HS-5 (cell line): Measurements from ENCODE around the gene HERC4.
"Not testable (repeated sequence)": the region's sequence is repeated elsewhere in the genome, so short reads cannot be mapped to it uniquely, and the experiment has no call there.

Source experiments
- DNase-seq: peaks from one replicate; pipeline ENCODE4 v3.0.0-alpha.2; 2012; ENCODE audit warnings: low read depth

HERC4 gene

GRCh38 chr10:68092512-68092911, 17.4 kb upstream of the HERC4 start:
- no peak for DNase-seq

GRCh38 chr10:68090586-68090985, 15.5 kb upstream of the HERC4 start:
- DNase-seq, result no peak

- DNase-seq, result no peak
Measured at GRCh38 chr10:68088740-68089139, 13.7 kb upstream of the HERC4 start.

- DNase-seq, result no peak
Measured at GRCh38 chr10:68087685-68088401, 12.8 kb upstream of the HERC4 start.

GRCh38 chr10:68086910-68087684, 12.0 kb upstream of the HERC4 start:
- no peak for DNase-seq

DNA sequence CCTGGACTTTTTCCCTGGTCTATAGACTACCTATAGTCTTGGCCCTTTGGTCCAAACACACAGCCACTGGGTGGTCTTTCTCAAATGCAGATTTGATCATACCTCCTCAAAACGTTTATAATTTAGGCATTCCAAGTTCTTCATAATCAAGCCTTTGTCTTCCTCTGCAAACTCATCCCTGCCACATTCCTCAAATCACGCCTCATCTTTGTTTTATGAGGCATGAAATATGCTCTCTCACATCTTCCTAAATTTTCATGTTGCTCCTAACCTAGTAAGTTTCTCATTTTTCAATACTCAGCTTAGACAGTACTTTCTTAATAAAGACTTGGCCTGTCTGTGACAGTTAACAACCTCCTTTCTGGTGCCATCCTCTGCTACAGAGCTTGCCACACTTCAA, 10.9 kb upstream of the HERC4 start:
- no peak for DNase-seq

DNA sequence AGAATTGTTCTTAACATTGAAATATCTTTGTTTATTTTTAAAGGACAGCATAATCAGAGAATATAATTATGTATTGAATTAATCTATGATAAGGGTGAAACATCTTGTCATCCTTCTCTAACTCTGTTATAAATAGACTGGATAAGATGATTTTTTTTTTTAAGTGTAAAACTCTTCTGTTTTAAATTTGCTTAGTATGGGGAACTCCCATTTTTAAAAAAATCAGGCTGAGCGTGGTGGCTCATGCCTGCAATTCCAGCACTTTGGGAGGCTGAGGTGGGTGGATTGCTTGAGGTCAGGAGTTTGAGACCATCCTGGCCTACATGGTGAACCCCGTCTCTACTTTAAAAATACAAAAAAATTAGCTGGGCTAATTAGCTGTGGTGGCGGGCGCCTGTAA, 9.4 kb upstream of the HERC4 start:
- DNase-seq, result no peak

- DNase-seq, result no peak
Measured at GRCh38 chr10:68083953-68084352, 8.9 kb upstream of the HERC4 start.

DNA sequence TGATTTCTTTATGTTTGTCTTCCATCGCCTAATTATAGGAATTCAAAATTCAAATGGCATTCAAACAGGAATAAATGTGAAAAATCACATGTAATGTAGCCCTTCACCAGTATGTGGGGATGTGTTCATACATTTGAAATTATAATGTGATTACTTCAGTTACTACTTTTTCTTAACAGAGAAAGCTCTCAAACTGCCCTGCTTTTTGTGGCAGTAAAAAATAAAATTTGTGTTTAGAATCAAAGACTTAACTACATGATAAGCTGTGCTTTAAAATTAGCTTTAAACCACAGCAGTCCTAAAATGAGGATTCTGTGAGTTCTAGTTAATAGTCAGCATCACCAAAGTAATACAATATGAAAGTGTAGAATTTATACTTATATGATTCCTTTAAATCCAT, 7.8 kb upstream of the HERC4 start:
- no peak for DNase-seq

GRCh38 chr10:68081916-68082315, 6.8 kb upstream of the HERC4 start:
- no peak for DNase-seq

- DNase-seq, result no peak
Measured at GRCh38 chr10:68080853-68081431, 5.9 kb upstream of the HERC4 start.

GRCh38 chr10:68079434-68079833, 4.4 kb upstream of the HERC4 start:
- no peak for DNase-seq

DNA sequence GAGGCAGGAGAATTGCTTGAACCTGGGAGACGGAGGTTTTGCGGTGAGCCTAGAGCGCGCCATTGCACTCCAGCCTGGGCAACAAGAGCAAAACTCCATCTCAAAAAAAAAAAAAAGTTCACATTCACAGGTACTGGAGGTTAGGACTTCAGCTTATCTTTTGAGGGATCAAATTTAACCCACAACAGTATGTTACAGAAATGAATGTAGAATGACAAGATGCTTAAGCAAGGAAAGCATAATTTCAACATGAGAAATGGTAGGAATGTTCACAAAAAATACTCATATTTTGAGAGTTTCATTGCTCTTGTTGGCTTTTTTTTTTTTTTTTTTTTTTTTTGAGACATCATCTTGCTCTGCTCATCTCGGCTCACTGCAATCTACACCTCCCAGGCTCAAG, 1.9 kb upstream of the HERC4 start:
- DNase-seq, result no peak

DNA sequence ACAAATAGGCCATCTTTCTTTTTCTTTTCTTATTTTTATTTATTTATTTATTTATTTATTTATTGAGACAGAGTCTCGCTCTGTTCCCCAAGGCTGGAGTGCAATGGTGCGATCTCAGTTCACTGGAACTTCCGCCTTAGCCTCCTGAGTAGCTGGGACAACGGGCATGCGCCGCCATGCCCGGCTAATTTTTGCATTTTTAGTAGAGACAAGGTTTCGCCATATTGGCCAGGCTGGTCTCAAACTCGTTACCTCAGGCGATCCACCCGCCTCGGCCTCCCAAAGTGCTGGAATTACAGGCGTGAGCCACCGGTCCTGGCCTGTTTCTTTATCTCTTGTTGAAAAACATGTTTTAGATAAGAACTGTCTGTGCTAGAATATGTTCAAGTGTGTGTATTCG, 998 bp upstream of the HERC4 start:
- not testable (repeated sequence) for DNase-seq

DNA sequence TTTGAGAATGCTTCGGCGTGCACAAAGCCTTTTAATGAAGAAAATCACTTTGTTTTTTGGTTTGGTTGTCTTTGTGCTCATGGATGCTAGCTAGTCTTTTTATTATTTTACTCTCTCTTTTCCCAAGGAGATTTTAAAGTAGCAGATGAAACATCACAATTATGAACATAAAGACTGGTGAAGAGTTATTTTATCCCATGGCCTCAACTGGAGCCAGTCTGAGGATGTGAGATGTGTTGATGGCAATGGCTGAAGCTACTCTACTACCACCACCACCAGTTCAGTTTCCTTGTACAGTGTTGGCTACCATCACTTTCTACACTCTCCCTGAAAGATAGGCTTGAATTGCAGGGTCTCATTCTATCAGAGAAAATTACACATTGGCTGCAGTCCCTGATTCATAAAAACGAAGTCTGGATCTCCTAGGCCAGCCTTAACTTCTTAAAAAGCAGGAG, 494 bp upstream of the HERC4 start:
- no peak for DNase-seq

DNA sequence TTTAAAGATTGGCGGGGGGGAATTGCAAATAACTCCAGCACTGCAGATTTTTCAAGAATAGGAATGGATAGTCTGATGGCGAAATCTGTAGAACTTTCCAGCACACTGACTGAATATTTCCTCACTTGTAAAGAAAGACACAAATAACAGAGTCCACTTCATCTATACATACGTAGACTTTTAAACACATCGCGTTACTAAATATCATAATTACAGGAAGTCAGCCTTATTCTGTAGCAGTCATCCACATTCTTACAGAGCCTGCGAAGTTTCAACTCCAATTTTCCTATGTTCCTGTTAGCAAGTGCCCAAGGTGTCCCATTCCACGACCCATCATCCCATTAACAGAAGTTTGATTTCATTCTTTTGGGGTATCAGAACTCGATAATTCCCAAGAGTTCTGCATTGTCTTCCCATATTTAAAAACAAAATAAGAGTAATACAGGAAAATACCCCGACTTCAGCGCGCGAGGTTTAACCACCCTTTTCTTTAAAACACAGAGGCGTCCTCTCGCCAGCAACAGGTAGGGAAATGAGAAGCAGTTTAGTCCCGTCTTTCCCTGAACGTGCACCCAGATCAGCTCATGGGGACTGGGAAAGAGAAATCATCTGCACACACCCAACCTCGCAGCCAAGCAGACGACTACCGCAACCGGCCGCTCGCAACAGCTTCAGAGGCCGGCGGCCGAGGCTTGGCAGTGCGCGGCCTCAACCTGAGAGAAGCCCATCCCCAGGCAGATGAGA, 880 bp downstream of the HERC4 start:
- DNase-seq, result no peak

DNA sequence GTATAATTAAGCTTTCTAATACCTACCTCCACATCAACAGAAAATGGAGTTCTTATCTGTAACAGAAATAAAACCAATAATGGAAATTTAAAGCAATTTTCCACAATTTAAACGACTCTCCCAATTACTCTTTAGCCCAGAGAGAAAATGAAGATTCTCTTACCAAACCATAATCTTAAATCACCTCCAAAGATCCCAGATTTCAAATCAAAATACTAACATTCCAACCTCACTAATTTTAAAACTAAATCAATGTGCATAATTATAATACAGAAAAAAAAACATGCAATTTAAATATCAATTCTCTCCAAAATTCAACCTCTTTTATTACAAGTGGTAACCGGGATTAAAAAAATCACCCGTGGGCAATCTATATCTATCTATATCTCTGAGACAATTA, 1.5 kb downstream of the HERC4 start:
- no peak for DNase-seq

- no peak for DNase-seq
Measured at GRCh38 chr10:68067508-68067907, 7.6 kb downstream of the HERC4 start.

DNA sequence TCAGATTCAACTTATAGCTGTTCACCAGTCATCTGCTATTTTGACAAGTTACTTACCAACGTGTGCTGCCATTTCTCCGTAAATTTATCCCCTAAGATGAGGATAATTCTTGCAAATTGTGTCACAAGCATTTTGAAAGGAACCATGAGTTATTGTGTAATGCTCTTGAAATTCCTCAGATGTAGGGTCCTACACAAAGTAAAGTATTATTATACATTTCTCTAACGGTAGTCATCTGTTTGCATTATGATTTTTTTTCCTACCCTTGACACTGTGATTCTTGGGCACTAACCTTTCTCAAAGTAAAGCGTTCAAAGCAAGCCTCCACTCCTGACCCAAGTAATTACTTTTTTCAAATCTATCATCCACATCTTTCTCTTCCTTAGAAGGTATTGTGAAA, 8.1 kb downstream of the HERC4 start:
- no peak for DNase-seq

DNA sequence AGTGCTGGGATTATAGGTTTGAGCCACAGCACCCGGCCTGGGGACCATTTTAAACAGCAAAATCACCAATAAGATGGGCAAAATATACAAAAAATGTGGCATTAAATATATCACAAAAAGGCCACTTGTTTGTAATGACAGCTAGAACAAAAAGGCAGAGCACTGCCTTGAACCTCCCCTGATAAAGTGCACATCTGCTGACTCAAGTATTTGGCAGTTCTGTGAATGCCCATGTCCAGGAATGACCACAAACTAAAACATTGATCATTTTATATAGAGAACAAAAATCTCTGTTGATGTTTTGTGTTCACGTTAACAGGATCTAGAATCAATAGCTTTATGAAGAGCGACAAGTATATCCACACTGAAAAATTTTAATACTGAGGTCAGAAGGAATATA, 21.5 kb downstream of the HERC4 start:
- no peak for DNase-seq

- DNase-seq, result no peak
Measured at GRCh38 chr10:68052463-68052862, 22.6 kb downstream of the HERC4 start.

- DNase-seq, result no peak
Measured at GRCh38 chr10:68049289-68050078, 25.6 kb downstream of the HERC4 start.
